Measurements from ENCODE around the gene CNTNAP4.

Gene CNTNAP4

DNA sequence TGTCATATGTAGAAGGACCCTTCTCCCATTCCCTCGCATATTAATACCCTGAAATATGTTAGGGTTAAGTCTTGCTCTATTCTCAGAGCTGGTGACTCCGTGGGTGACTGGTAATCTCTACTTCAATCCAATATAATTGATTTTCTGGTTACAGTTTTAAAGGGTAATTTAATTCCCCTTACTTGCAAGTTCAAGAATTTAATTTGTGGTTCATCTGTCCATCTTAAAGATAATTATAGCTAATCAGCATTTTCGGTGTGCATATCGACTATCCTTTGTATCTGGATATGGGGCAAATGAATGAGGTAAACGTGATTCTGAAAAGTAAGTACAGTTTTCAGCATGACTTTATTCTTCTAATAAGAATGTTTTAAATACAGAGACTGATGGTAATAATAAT, 250.0 kb downstream of the CNTNAP4 start:
- TF ChIP-seq TCF4 (CRISPR knock-in tag; IDR thresholded peaks at IDR 0.05; ENCODE audit: borderline replicate concordance) (no peak), ZNF8 (CRISPR knock-in tag; IDR thresholded peaks at IDR 0.05) (no peak), CSDC2 (CRISPR knock-in tag; IDR thresholded peaks at IDR 0.05) (no peak), OSR1 (CRISPR knock-in tag; IDR thresholded peaks at IDR 0.05) (no peak), RARB (CRISPR knock-in tag; IDR thresholded peaks at IDR 0.05) (no peak), BACH2 (CRISPR knock-in tag; IDR thresholded peaks at IDR 0.05; ENCODE audit: borderline replicate concordance) (no peak), SNAI2 (CRISPR knock-in tag; IDR thresholded peaks at IDR 0.05) (no peak), ZNF70 (CRISPR knock-in tag; IDR thresholded peaks at IDR 0.05) (no peak), ESRRG (CRISPR knock-in tag; IDR thresholded peaks at IDR 0.05) (no peak), ZFP30 (CRISPR knock-in tag; IDR thresholded peaks at IDR 0.05) (no peak)
- TF ChIP-seq, protein P1, sequence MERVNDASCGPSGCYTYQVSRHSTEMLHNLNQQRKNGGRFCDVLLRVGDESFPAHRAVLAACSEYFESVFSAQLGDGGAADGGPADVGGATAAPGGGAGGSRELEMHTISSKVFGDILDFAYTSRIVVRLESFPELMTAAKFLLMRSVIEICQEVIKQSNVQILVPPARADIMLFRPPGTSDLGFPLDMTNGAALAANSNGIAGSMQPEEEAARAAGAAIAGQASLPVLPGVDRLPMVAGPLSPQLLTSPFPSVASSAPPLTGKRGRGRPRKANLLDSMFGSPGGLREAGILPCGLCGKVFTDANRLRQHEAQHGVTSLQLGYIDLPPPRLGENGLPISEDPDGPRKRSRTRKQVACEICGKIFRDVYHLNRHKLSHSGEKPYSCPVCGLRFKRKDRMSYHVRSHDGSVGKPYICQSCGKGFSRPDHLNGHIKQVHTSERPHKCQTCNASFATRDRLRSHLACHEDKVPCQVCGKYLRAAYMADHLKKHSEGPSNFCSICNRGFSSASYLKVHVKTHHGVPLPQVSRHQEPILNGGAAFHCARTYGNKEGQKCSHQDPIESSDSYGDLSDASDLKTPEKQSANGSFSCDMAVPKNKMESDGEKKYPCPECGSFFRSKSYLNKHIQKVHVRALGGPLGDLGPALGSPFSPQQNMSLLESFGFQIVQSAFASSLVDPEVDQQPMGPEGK (CRISPR knock-in tag; IDR thresholded peaks at IDR 0.05; ENCODE audit: borderline replicate concordance): no peak
- TF ChIP-seq, protein P2, sequence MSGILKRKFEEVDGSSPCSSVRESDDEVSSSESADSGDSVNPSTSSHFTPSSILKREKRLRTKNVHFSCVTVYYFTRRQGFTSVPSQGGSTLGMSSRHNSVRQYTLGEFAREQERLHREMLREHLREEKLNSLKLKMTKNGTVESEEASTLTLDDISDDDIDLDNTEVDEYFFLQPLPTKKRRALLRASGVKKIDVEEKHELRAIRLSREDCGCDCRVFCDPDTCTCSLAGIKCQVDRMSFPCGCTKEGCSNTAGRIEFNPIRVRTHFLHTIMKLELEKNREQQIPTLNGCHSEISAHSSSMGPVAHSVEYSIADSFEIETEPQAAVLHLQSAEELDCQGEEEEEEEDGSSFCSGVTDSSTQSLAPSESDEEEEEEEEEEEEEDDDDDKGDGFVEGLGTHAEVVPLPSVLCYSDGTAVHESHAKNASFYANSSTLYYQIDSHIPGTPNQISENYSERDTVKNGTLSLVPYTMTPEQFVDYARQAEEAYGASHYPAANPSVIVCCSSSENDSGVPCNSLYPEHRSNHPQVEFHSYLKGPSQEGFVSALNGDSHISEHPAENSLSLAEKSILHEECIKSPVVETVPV (CRISPR knock-in tag; IDR thresholded peaks at IDR 0.05): no peak
- TF ChIP-seq, protein P3, sequence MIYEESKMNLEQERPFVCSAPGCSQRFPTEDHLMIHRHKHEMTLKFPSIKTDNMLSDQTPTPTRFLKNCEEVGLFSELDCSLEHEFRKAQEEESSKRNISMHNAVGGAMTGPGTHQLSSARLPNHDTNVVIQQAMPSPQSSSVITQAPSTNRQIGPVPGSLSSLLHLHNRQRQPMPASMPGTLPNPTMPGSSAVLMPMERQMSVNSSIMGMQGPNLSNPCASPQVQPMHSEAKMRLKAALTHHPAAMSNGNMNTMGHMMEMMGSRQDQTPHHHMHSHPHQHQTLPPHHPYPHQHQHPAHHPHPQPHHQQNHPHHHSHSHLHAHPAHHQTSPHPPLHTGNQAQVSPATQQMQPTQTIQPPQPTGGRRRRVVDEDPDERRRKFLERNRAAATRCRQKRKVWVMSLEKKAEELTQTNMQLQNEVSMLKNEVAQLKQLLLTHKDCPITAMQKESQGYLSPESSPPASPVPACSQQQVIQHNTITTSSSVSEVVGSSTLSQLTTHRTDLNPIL (CRISPR knock-in tag; IDR thresholded peaks at IDR 0.05; ENCODE audit: low read depth): no peak
- TF ChIP-seq, protein P4, sequence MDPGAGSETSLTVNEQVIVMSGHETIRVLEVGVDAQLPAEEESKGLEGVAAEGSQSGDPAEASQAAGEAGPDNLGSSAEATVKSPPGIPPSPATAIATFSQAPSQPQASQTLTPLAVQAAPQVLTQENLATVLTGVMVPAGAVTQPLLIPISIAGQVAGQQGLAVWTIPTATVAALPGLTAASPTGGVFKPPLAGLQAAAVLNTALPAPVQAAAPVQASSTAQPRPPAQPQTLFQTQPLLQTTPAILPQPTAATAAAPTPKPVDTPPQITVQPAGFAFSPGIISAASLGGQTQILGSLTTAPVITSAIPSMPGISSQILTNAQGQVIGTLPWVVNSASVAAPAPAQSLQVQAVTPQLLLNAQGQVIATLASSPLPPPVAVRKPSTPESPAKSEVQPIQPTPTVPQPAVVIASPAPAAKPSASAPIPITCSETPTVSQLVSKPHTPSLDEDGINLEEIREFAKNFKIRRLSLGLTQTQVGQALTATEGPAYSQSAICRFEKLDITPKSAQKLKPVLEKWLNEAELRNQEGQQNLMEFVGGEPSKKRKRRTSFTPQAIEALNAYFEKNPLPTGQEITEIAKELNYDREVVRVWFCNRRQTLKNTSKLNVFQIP (CRISPR knock-in tag; IDR thresholded peaks at IDR 0.05; ENCODE audit: borderline replicate concordance, low read depth): no peak
- ATAC-seq: no peak

DNA sequence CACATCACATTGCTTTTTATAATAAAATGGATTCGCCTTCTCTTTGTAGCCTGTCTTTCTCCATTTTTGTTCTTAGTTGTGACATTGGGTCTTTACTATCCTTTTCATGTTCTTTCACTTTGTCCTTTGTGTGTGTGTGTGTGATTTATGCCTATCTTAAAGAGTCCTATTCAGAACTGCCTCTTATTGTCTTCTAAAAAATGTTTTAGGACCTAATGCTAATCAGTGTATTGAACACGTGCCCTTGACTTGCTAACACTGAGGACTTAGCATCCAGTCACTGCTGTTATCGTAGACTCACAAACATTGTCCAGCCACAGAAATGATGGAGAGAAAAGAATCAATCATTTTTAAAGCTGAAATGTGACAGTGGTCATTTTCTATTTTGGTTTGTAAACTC, 251.9 kb downstream of the CNTNAP4 start:
- TF ChIP-seq, protein P1 (CRISPR knock-in tag; IDR thresholded peaks at IDR 0.05; ENCODE audit: borderline replicate concordance): no peak
- no peak for TF ChIP-seq SNAI2 (CRISPR knock-in tag; IDR thresholded peaks at IDR 0.05)
- TF ChIP-seq CSDC2 (CRISPR knock-in tag; IDR thresholded peaks at IDR 0.05): no peak
- no peak for ATAC-seq

DNA sequence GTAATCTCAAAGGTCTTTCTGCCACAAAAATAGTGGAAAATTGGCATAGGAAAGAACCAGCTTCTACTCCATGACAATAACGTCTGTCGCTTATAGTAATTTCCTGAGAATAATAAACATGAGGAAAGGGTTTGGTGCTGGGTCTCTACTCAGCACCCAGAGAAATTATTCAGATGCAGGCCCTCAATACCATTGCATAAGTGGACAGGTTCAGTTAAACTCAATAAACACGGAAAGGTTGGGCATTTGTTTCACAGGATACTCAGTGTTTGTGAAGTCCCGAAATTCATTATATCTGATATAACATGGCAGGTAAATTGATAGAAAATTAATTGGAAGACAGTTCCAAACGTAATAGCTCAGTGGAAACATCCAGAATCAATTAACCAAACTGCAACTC, 254.0 kb downstream of the CNTNAP4 start:
- TF ChIP-seq PPARA (CRISPR knock-in tag; IDR thresholded peaks at IDR 0.05; ENCODE audit: borderline replicate concordance) (no peak), ARNTL (CRISPR knock-in tag; IDR thresholded peaks at IDR 0.05; ENCODE audit: borderline replicate concordance, low read depth) (no peak), CSDC2 (CRISPR knock-in tag; IDR thresholded peaks at IDR 0.05) (no peak), ZNF70 (CRISPR knock-in tag; IDR thresholded peaks at IDR 0.05) (no peak), ISL1 (CRISPR knock-in tag; IDR thresholded peaks at IDR 0.05) (no peak), ZNF8 (CRISPR knock-in tag; IDR thresholded peaks at IDR 0.05) (no peak), RARB (CRISPR knock-in tag; IDR thresholded peaks at IDR 0.05) (no peak), ZNF565 (CRISPR knock-in tag; conservative IDR thresholded peaks at IDR 0.05; ENCODE audit: low read depth) (no peak), TCF4 (CRISPR knock-in tag; IDR thresholded peaks at IDR 0.05; ENCODE audit: borderline replicate concordance) (no peak), TOX (CRISPR knock-in tag; IDR thresholded peaks at IDR 0.05; ENCODE audit: borderline replicate concordance) (no peak), ZFP30 (CRISPR knock-in tag; IDR thresholded peaks at IDR 0.05) (no peak)
- TF ChIP-seq, protein P1 (CRISPR knock-in tag; IDR thresholded peaks at IDR 0.05; ENCODE audit: borderline replicate concordance): no peak
- ATAC-seq: no peak

All from SK-N-SH treated with all-trans-retinoic acid at 6 μM for 48 hours (cell line).